ENCODE results near the gene THG1L. TPM values are rescaled to one million over a fixed set of nuclear protein-coding genes. Genes with fewer than 3 reads are reported as not detected.
A peak's percentile ranks its signal among the peaks of the same experiment; 100 is the strongest.
"Not testable (repeated sequence)": the region's sequence is repeated elsewhere in the genome, so short reads cannot be mapped to it uniquely, and the experiment has no call there.

Gene THG1L
- total RNA-seq (2014; rRNA removed) (45.1 and 45.3 TPM in 2 replicates), Bru-seq, nascent RNA (percentile 79 among the genes with signal in this experiment), BruChase-seq, experiment 1, labeled RNA remaining after a 6-hour chase (percentile 90 among the genes with signal in this experiment), BruChase-seq, experiment 2, labeled RNA remaining after a 2-hour chase (percentile 81 among the genes with signal in this experiment)
- long read RNA-seq, transcript THG1L-201 (6 exons, 3,107 nt), result major isoform, 24 of 39 reads
- long read RNA-seq, partial matches to known transcripts, result 0 of 39 reads
- long read RNA-seq, other reads (novel, unspliced or antisense), result 14 of 39 reads

- peak within 1 kb of the TSS; percentile 84 for H3K9ac ChIP-seq (ENCODE audit: low read length)
- no peak for TF ChIP-seq EZH2 (IDR thresholded peaks at IDR 0.05; ENCODE audit: low read length, unreplicated experiment)
- no peak for TF ChIP-seq EZH2phosphoT487 (IDR thresholded peaks at IDR 0.05; ENCODE audit: borderline replicate concordance, low read length)
- no peak for TF ChIP-seq CTCF (conservative IDR thresholded peaks at IDR 0.05; ENCODE audit: low read depth, low read length)
- BruUV-seq (replicated peaks), result TSS peak; percentile 89
- ChIA-PET POLR2A (ENCODE audit: unreplicated experiment) (interaction anchor here (0.5 to 0.7 kb wide), 5 partner anchors 12 to 407 kb away, joined by 3 to 5 read pairs (median 3); no protein-coding TSS in a partner anchor), CTCF (interaction anchor here (0.6 to 1.9 kb wide), 5 partner anchors 12 to 300 kb away, joined by 3 to 12 read pairs (median 3); partner anchors contain the start of gene LSM11)
- peak within 1 kb of the TSS; percentile 96 for H2AFZ ChIP-seq (ENCODE audit: low read length)
- H3K36me3 ChIP-seq (ENCODE audit: low read depth, low read length), result peaks cover 13% of the 10 kb centered on the region; the same call in 1 of the 2 replicates
- H3K9me3 ChIP-seq (ENCODE audit: low read length), result no peaks in the 10 kb centered on the region
- DNase-seq (peak; percentile 100), ATAC-seq (peak; percentile 99)
- no peaks in the 10 kb centered on the region for H3K9me2 ChIP-seq (replicated peaks; ENCODE audit: low read length)
- H3K79me2 ChIP-seq (ENCODE audit: low read length), result peaks cover 11% of the 10 kb centered on the region
- H3K27me3 ChIP-seq (ENCODE audit: low read length), result no peaks in the 10 kb centered on the region
- peak within 1 kb of the TSS; percentile 82 for H3K27ac ChIP-seq (ENCODE audit: low read length)
- H3F3A ChIP-seq (ENCODE audit: low read length, unreplicated experiment), result no peaks in the 10 kb centered on the region
- no peaks in the 10 kb centered on the region for H4K20me1 ChIP-seq (ENCODE audit: low read length)
- H3K4me3 ChIP-seq (ENCODE audit: low read length), result peak within 1 kb of the TSS; percentile 78
- peak within 1 kb of the TSS; percentile 83 for H3K4me2 ChIP-seq (ENCODE audit: low read length)
- peaks cover 15% of the 10 kb centered on the region for H3K4me1 ChIP-seq (ENCODE audit: insufficient read depth, low read length)
- intact Hi-C loops (cut with micrococcal nuclease), result loop anchor here (1.0 kb wide), 1 partner anchor 12 kb away; the partner anchor contains the start of gene LSM11
Measured at GRCh38 chr5:157731272-157732129, at the start of gene THG1L. Gene THG1L (plus strand): TSS chr5:157731420. CDS start chr5:157731441, 21 bp downstream.

- H3F3A ChIP-seq (ENCODE audit: low read length, unreplicated experiment), result no peaks in the 10 kb centered on the region
- TF ChIP-seq EZH2phosphoT487 (IDR thresholded peaks at IDR 0.05; ENCODE audit: borderline replicate concordance, low read length) (no peak), EZH2 (IDR thresholded peaks at IDR 0.05; ENCODE audit: low read length, unreplicated experiment) (no peak), CTCF (conservative IDR thresholded peaks at IDR 0.05; ENCODE audit: low read depth, low read length) (no peak)
- no peaks in the 10 kb centered on the region for H3K79me2 ChIP-seq (ENCODE audit: low read length)
- H3K27ac ChIP-seq (ENCODE audit: low read length), result no peak overlapping the region
- BruUV-seq (replicated peaks), result no TSS peak
- H3K9ac ChIP-seq (ENCODE audit: low read length), result no peak overlapping the region
- H3K4me1 ChIP-seq (ENCODE audit: insufficient read depth, low read length), result no peaks in the 10 kb centered on the region
- DNase-seq (no peak), ATAC-seq (no peak)
- H2AFZ ChIP-seq (ENCODE audit: low read length), result no peak overlapping the region
- H3K9me2 ChIP-seq (replicated peaks; ENCODE audit: low read length), result no peaks in the 10 kb centered on the region
- H3K4me3 ChIP-seq (ENCODE audit: low read length), result no peak overlapping the region
- no peaks in the 10 kb centered on the region for H4K20me1 ChIP-seq (ENCODE audit: low read length)
- POLR2A ChIA-PET (ENCODE audit: unreplicated experiment), result no interaction called here
- no peaks in the 10 kb centered on the region for H3K9me3 ChIP-seq (ENCODE audit: low read length)
- CTCF ChIA-PET, result interaction anchor here (0.6 kb wide), 1 partner anchor 9 kb away, joined by 5 read pairs; no protein-coding TSS in a partner anchor
- intact Hi-C loops (cut with micrococcal nuclease), result no loop called here
- H3K36me3 ChIP-seq (ENCODE audit: low read depth, low read length), result no peaks in the 10 kb centered on the region
- no peak overlapping the region for H3K4me2 ChIP-seq (ENCODE audit: low read length)
- H3K27me3 ChIP-seq (ENCODE audit: low read length), result no peaks in the 10 kb centered on the region
Measured at GRCh38 chr5:157682257-157682656, 49.0 kb upstream of the THG1L start.

GRCh38 chr5:157686276-157687197 is 44.7 kb upstream of the THG1L start:
- H3K27me3 ChIP-seq (ENCODE audit: low read length); DNase-seq; H3K27ac ChIP-seq (ENCODE audit: low read length); POLR2A ChIA-PET (ENCODE audit: unreplicated experiment); CTCF ChIA-PET; H3K4me1 ChIP-seq (ENCODE audit: insufficient read depth, low read length); H3K79me2 ChIP-seq (ENCODE audit: low read length); H3F3A ChIP-seq (ENCODE audit: low read length, unreplicated experiment); H4K20me1 ChIP-seq (ENCODE audit: low read length); BruUV-seq (replicated peaks); H3K4me3 ChIP-seq (ENCODE audit: low read length); H3K9me3 ChIP-seq (ENCODE audit: low read length); ATAC-seq; H3K4me2 ChIP-seq (ENCODE audit: low read length); H3K9me2 ChIP-seq (replicated peaks; ENCODE audit: low read length); H2AFZ ChIP-seq (ENCODE audit: low read length); H3K36me3 ChIP-seq (ENCODE audit: low read depth, low read length); intact Hi-C loops (cut with micrococcal nuclease); H3K9ac ChIP-seq (ENCODE audit: low read length): not testable (repeated sequence)
